DND-41 (cell line): Measurements from ENCODE around the gene HSPG2.

ENCODE experiments used
- CTCF ChIP-seq: IDR thresholded peaks from 2 replicates; pipeline ENCODE4 v1.5.1; 2012; ENCODE audit warnings: borderline replicate concordance, low read length, moderate library complexity, mild to moderate bottlenecking; ENCODE audit not compliant: poor library complexity, severe bottlenecking; ENCODE audit errors: extremely low read depth
- EZH2 ChIP-seq: IDR thresholded peaks from 3 replicates; pipeline ENCODE4 v1.6.1; 2012; ENCODE audit warnings: borderline replicate concordance, low read depth, mild to moderate bottlenecking, moderate library complexity, low read length, inconsistent platforms; ENCODE audit not compliant: severe bottlenecking

- TF ChIP-seq EZH2, result no peak
- TF ChIP-seq CTCF, result no peak
Observed at GRCh38 chr1:21795075-21795474, 142.0 kb downstream of the HSPG2 start.
